ENCODE measurements around the gene DHRS2.

DNA sequence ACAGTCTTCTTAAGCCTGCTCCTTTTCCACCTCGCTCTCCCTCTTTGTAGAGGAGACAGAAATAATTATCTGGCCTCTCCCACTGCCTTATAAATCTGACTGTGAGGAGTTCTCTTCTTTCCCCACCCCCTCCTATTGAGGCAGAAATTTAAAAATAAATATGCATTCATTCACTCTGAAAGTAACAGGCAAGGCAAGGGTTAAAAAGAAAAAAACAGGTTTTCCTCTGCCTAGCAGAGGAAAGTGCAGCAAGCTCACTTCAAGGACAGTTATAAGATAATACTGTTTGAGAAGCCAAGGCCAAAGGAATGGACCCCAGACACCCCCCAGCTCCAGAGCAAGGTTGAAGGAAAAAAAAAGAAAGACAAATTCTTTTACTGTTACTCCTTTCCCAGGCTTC lies 56.3 kb downstream of the DHRS2 start:
- no peak for TF ChIP-seq SUZ12 (IDR thresholded peaks at IDR 0.05)
- TF ChIP-seq BHLHE40 (IDR thresholded peaks at IDR 0.05; ENCODE audit: borderline replicate concordance), result no peak
- TF ChIP-seq FOXM1 (IDR thresholded peaks at IDR 0.05; ENCODE audit: borderline replicate concordance), result no peak
- TF ChIP-seq TARDBP (IDR thresholded peaks at IDR 0.05), result no peak
- no peak for TF ChIP-seq FOXK2 (IDR thresholded peaks at IDR 0.05)
- no peak for TF ChIP-seq NFRKB (IDR thresholded peaks at IDR 0.05)
